ENCODE data around the gene CPEB3.

DNA sequence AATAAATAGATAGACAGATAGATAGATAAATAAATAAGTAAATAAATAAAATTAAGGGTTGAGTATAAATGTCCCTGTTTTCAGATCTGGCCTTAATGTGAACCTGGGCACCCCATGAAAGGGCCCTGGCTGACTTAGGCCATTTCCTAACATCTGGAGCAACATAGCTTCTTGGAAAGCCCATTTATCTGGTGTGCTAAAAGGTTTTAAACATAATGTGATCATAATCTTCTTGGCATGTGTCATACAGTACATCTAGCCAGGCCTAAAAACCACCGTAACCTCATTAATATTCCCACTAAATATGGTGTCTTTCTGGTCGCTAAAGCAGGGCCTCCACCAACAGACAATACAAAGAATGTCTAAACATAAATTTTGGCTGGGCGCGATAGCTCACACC, 224.5 kb downstream of the CPEB3 start:
- TF ChIP-seq POLR2A (IDR thresholded peaks at IDR 0.05; ENCODE audit: low read length) (no peak), GATA1 (IDR thresholded peaks at IDR 0.05; ENCODE audit: low read depth, low read length) (no peak)
